Measurements from ENCODE around the gene MAP4K3.

The MAP4K3 gene

GRCh38 chr2:39306626-39307025 is 130.5 kb downstream of the MAP4K3 start:
- DNase-seq (ENCODE audit: low read depth in 1 of 2, low spot score in 1 of 2) = no peak

- no peak for DNase-seq (ENCODE audit: low read depth in 1 of 2, low spot score in 1 of 2)
Observed at GRCh38 chr2:39304729-39305128, 132.4 kb downstream of the MAP4K3 start.

- DNase-seq (ENCODE audit: low read depth in 1 of 2, low spot score in 1 of 2) = no peak
Observed at GRCh38 chr2:39304200-39304599, 132.9 kb downstream of the MAP4K3 start.

DNA sequence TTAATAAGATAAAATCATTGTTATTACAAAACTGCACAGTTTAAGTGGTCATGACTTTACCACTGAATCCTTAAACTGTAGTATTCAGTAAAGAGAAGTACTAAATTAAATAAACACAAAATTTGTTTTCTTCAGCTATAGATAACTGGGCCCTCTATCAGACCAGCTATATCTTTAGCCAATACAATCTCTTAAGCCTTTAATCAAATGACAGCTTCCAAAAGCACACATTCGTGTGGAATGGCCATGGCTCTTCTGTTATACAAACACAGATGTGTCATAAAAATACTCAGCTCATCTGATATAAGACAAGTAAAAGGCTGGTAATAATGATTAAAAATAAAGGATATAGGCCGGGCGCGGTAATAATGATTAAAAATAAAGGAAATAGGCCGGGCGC is 135.7 kb downstream of the MAP4K3 start:
- DNase-seq (ENCODE audit: low read depth in 1 of 2, low spot score in 1 of 2) = no peak

GRCh38 chr2:39300044-39300978 is 136.8 kb downstream of the MAP4K3 start:
- DNase-seq (ENCODE audit: low read depth in 1 of 2, low spot score in 1 of 2) = no peak

- DNase-seq (ENCODE audit: low read depth in 1 of 2, low spot score in 1 of 2) = no peak
Observed at GRCh38 chr2:39290433-39290832, 146.7 kb downstream of the MAP4K3 start.

DNA sequence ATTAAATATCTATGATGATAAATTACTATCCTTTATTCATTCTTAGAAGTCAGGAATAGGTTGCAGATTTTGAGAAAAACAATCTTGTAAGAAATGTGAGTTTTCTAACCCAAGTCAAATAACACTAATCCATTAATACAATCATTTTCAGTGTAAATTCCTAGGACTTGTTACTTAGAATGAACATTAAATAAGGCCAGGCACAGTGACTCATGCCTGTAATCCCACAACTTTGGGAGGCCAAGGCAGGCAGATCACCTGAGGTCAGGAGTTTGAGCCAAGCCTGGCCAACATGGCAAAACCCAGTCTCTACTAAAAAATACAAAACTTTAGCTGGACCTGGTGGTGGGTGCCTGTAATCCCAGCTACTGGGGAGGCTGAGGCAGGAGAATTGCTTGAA is 147.5 kb downstream of the MAP4K3 start:
- DNase-seq (ENCODE audit: low read depth in 1 of 2, low spot score in 1 of 2) = no peak

- no peak for DNase-seq (ENCODE audit: low read depth in 1 of 2, low spot score in 1 of 2)
Observed at GRCh38 chr2:39283561-39283960, 153.5 kb downstream of the MAP4K3 start.

- DNase-seq (ENCODE audit: low read depth in 1 of 2, low spot score in 1 of 2) = no peak
Observed at GRCh38 chr2:39281391-39281790, 155.7 kb downstream of the MAP4K3 start.

GRCh38 chr2:39275016-39275415 is 162.1 kb downstream of the MAP4K3 start:
- DNase-seq (ENCODE audit: low read depth in 1 of 2, low spot score in 1 of 2) = no peak

GRCh38 chr2:39269941-39270340 is 167.1 kb downstream of the MAP4K3 start:
- DNase-seq (ENCODE audit: low read depth in 1 of 2, low spot score in 1 of 2) = no peak

DNA sequence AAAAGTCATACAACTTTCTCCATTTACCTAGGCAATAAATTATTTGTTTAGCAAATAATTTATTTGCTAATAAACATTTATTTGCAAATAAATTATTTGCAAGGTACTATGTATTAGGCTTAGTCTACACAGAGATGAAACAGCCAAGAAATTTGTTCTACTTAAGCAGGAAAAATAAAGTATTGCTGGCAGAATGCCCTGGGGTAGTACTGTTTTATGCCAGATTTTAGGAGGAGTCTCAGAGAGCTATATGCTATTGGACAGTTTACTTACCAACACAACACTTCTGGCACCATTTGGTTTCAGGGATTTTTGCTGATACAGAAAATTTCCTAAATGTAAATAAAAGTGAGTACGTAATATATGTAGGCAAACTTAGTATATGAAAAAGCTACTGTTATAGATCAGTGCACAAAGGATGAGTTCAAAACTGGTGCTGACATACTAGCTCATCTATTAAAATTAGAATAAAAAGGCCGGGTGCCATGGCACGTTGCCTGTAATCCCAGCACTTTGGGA is 170.1 kb downstream of the MAP4K3 start:
- DNase-seq (ENCODE audit: low read depth in 1 of 2, low spot score in 1 of 2) = no peak

- no peak for DNase-seq (ENCODE audit: low read depth in 1 of 2, low spot score in 1 of 2)
Observed at GRCh38 chr2:39266139-39266805, 170.8 kb downstream of the MAP4K3 start.

- no peak for DNase-seq (ENCODE audit: low read depth in 1 of 2, low spot score in 1 of 2)
Observed at GRCh38 chr2:39265315-39265714, 171.8 kb downstream of the MAP4K3 start.

- no peak for DNase-seq (ENCODE audit: low read depth in 1 of 2, low spot score in 1 of 2)
Observed at GRCh38 chr2:39264733-39265132, 172.4 kb downstream of the MAP4K3 start.

GRCh38 chr2:39260087-39260486 is 177.0 kb downstream of the MAP4K3 start:
- no peak for DNase-seq (ENCODE audit: low read depth in 1 of 2, low spot score in 1 of 2)

GRCh38 chr2:39256040-39256439 is 181.0 kb downstream of the MAP4K3 start:
- no peak for DNase-seq (ENCODE audit: low read depth in 1 of 2, low spot score in 1 of 2)

GRCh38 chr2:39252888-39253518 is 184.1 kb downstream of the MAP4K3 start:
- DNase-seq (ENCODE audit: low read depth in 1 of 2, low spot score in 1 of 2) = no peak

- DNase-seq (ENCODE audit: low read depth in 1 of 2, low spot score in 1 of 2) = no peak
Observed at GRCh38 chr2:39247512-39248043, 189.5 kb downstream of the MAP4K3 start.

- DNase-seq (ENCODE audit: low read depth in 1 of 2, low spot score in 1 of 2) = no peak
Observed at GRCh38 chr2:39246382-39246980, 190.6 kb downstream of the MAP4K3 start.

All from stimulated activated CD4-positive, alpha-beta T cell treated with anti-CD3 and anti-CD28 coated beads, Interleukin-15, amount 100 ng/mL, for 1 hour (primary cell).